ENCODE measurements around the gene NDE1.

DNA sequence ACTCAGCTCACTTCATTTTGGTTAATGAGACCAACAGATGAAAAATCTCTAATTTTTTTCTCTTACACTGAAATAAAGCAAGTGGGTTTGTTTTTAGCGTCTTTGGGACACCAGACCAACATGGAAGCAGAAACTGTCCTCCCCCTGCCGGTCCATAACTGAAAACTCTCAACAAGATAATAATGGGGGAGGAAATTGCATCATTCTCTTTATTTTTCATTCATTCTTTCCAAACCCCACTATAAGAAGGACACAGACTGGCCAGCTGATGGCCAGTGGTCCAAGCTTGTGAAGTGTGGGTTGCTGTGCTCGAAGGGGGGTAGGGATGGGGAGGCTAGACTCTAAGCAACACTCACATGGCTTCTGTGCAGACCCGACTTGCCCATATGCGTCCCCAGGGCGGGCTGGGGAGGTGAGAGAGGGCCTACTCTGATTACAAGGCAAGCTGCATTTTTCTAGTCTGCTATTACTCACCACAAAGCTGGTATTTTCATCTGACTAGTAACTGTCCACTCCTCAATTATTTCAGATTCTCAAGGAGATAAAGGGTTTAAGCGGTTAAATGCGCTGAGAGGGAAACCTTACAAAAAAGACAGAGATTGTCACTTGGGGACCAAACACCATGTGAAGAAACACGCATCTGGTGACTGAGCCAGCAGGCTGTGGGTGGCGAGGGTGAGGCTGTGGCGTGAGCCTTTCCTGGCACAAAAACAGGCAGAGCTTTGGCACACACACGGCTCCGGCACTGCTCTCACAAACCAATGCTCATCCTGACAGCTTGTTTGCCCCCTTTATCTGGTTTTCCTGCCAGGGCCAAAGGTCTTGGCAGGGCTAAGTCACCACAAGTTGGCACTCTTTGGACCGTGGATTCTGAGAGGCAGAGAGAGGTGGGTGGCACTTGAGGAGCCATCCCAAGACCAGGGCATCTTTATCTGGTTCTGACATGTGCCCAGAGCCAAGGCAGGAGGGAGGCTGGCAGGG, 45.3 kb upstream of the NDE1 start:
- TF ChIP-seq, protein P1, sequence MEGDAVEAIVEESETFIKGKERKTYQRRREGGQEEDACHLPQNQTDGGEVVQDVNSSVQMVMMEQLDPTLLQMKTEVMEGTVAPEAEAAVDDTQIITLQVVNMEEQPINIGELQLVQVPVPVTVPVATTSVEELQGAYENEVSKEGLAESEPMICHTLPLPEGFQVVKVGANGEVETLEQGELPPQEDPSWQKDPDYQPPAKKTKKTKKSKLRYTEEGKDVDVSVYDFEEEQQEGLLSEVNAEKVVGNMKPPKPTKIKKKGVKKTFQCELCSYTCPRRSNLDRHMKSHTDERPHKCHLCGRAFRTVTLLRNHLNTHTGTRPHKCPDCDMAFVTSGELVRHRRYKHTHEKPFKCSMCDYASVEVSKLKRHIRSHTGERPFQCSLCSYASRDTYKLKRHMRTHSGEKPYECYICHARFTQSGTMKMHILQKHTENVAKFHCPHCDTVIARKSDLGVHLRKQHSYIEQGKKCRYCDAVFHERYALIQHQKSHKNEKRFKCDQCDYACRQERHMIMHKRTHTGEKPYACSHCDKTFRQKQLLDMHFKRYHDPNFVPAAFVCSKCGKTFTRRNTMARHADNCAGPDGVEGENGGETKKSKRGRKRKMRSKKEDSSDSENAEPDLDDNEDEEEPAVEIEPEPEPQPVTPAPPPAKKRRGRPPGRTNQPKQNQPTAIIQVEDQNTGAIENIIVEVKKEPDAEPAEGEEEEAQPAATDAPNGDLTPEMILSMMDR (IDR thresholded peaks at IDR 0.05), result no peak
- no peak for TF ChIP-seq POLR2A (IDR thresholded peaks at IDR 0.05)
